ENCODE data around the gene ZNF200. TPM values are rescaled to one million over a fixed set of nuclear protein-coding genes. Genes with fewer than 3 reads are reported as not detected.

Gene ZNF200
- total RNA-seq, 4 donors from 2014 or later: 4.3 to 10.1 (median 4.6) TPM

- DNase-seq: no peak
- no peaks in the 10 kb centered on the region for H3K27me3 ChIP-seq
- no peak overlapping the region for H3K4me3 ChIP-seq
- H3K4me1 ChIP-seq: peaks cover 4 to 36% (median 5%) of the 10 kb centered on the region in 3 donors
- intact Hi-C loops (cut with DNase I): no loop called here
- 67 to 100% methylated on average over 1 of the region's 1 CpG for WGBS, 2 donors
- peaks cover 0 to 24% (median 6%) of the 10 kb centered on the region in 3 donors for H3K9me3 ChIP-seq
- TF ChIP-seq CTCF (IDR thresholded peaks at IDR 0.05) (no peak), POLR2A (IDR thresholded peaks at IDR 0.05) (no peak)
- H3K36me3 ChIP-seq: peaks cover 0 to 40% (median 10%) of the 10 kb centered on the region in 3 donors
- H3K27ac ChIP-seq: no peak overlapping the region
Observed at GRCh38 chr16:3268294-3268693, 33.3 kb upstream of the ZNF200 start.

- Histone ChIP-seq H3K4me3 (no peak overlapping the region), H3K4me1 (peaks cover 4 to 40% (median 5%) of the 10 kb centered on the region in 3 donors), H3K9me3 (peaks cover 0 to 24% (median 6%) of the 10 kb centered on the region in 3 donors), H3K27ac (no peak overlapping the region), H3K27me3 (no peaks in the 10 kb centered on the region), H3K36me3 (peaks cover 0 to 40% (median 10%) of the 10 kb centered on the region in 3 donors)
- TF ChIP-seq CTCF (IDR thresholded peaks at IDR 0.05) (peak in 5 of 6 experiments; percentile 10 to 37 (median 15)), POLR2A (IDR thresholded peaks at IDR 0.05) (no peak)
- 72 to 73% methylated on average over 5 of the region's 5 CpGs for WGBS, 2 donors
- intact Hi-C loops (cut with DNase I): no loop called here
- no peak for DNase-seq
Observed at GRCh38 chr16:3266873-3267537, 32.0 kb upstream of the ZNF200 start.

DNA sequence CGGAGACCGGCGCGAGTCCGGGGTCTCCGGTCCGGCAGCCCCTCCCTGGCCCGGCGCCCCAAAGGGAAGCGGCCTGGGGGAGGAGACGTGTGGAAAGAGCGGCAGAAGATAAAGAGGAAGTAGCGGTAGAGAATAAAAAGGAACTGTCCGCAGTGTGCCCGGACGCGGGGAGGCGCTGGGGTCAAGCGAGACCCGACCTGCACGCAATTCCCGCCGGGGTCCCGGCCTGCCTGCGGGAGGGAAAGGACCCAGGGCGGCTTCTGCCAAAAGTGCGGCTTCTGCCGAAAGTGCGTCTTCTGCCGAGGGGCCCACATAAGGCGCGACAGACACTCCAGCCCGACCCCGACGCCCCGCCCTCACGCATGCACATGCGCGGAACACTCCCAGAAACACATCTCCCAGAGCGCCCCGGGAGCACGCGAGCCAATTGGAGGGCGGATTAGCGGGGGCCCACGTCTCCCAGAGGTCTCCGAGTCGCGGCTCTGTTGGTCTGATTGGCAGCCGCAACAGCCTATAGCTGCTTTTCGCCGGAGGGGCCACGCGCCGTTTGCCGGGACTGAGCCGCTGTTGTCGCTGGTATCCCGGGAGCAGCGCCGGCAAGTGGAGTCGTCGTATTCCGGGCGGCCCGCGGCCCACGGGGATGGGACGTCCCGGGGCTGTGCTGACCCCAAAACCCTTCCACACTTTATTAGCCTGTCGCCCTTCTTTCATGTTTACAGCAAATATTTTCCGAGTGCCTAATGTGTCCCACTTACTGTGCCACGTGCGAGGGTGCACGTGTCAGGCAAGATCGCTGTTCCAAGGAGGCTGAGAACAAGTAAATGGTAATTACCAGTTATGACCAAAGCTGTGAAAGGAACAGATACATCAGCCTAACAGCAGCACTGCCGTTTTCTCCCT, 29.4 kb upstream of the ZNF200 start:
- intact Hi-C loops (cut with DNase I): no loop called here
- 1 to 3% methylated on average over 28 to 32 of the region's 77 CpGs for WGBS, 2 donors
- Histone ChIP-seq H3K27ac (peak overlapping the region; percentile 98 to 100 (median 99)), H3K27me3 (no peaks in the 10 kb centered on the region), H3K4me1 (peaks cover 4 to 40% (median 5%) of the 10 kb centered on the region in 3 donors), H3K4me3 (peak overlapping the region; percentile 82 to 94 (median 84)), H3K36me3 (peaks cover 0 to 40% (median 10%) of the 10 kb centered on the region in 3 donors), H3K9me3 (peaks cover 0 to 17% (median 6%) of the 10 kb centered on the region in 3 donors)
- peak; percentile 76 for DNase-seq
- TF ChIP-seq CTCF (IDR thresholded peaks at IDR 0.05): peak in 2 of 6 experiments; percentile 30 to 41
- peak in 3 of 4 donors; percentile 62 to 92 (median 91) for TF ChIP-seq POLR2A (IDR thresholded peaks at IDR 0.05)

- DNase-seq: no peak
- H3K9me3 ChIP-seq: peaks cover 0 to 13% (median 6%) of the 10 kb centered on the region in 3 donors
- peak overlapping the region in 1 of 4 donors; percentile 100 for H3K27ac ChIP-seq
- peaks cover 4 to 40% (median 5%) of the 10 kb centered on the region in 3 donors for H3K4me1 ChIP-seq
- intact Hi-C loops (cut with DNase I): no loop called here
- 92 to 94% methylated on average over 2 to 4 of the region's 4 CpGs for WGBS, 2 donors
- no peak overlapping the region for H3K4me3 ChIP-seq
- TF ChIP-seq POLR2A (IDR thresholded peaks at IDR 0.05) (no peak), CTCF (IDR thresholded peaks at IDR 0.05) (no peak)
- H3K36me3 ChIP-seq: peaks cover 0 to 24% (median 10%) of the 10 kb centered on the region in 3 donors
- H3K27me3 ChIP-seq: peaks cover 0 to 2% (median 0%) of the 10 kb centered on the region in 4 donors
Observed at GRCh38 chr16:3262517-3262916, 27.6 kb upstream of the ZNF200 start.
